IPS DF 6.9 (cell line): ENCODE measurements around the gene LEMD2.

Experiments
- DNase-seq: peaks from one replicate; pipeline ENCODE4 v3.0.0-alpha.2; 2013; ENCODE audit warnings: low read depth, low spot score
- H3K27ac ChIP-seq: one replicate; pipeline ENCODE4 v1.5.1; 2013; ENCODE audit warnings: low read length, control low read depth
- H3K27me3 ChIP-seq: 2 replicates; pipeline ENCODE4 v1.6.1; 2013; ENCODE audit warnings: mild to moderate bottlenecking, low read length; ENCODE audit not compliant: control insufficient read depth, insufficient read depth
- H3K36me3 ChIP-seq: 2 replicates; pipeline ENCODE4 v1.6.1; 2013; ENCODE audit warnings: low read length; ENCODE audit not compliant: control insufficient read depth, insufficient read depth
- H3K4me1 ChIP-seq: 2 replicates; pipeline ENCODE4 v1.6.1; 2013; ENCODE audit warnings: low read length; ENCODE audit not compliant: control insufficient read depth, insufficient read depth
- H3K4me3 ChIP-seq: 2 replicates; pipeline ENCODE4 v1.5.1; 2013; ENCODE audit warnings: mild to moderate bottlenecking, low read length
- H3K9me3 ChIP-seq: 2 replicates; pipeline ENCODE4 v1.6.1; 2013; ENCODE audit warnings: low read length, inconsistent platforms; ENCODE audit not compliant: control insufficient read depth, insufficient read depth
- WGBS: extraction: QIAGEN DNeasy Blood & Tissue Kit; methylation state at CpG from one replicate; pipeline ENCODE4 v1.1.7; 2013; ENCODE audit warnings: mixed read lengths, missing lambda C conversion rate; ENCODE audit not compliant: insufficient read length, insufficient coverage; 5-methylcytosine and 5-hydroxymethylcytosine counted together

Gene LEMD2

GRCh38 chr6:33776186-33776585 lies 12.7 kb downstream of the LEMD2 start:
- no peak for DNase-seq
- no peak overlapping the region for H3K27ac ChIP-seq
- peaks cover 65% of the 10 kb centered on the region for H3K36me3 ChIP-seq
- H3K4me3 ChIP-seq, result no peak overlapping the region
- H3K4me1 ChIP-seq, result peaks cover 11% of the 10 kb centered on the region
- H3K9me3 ChIP-seq, result no peaks in the 10 kb centered on the region
- H3K27me3 ChIP-seq, result no peaks in the 10 kb centered on the region
- WGBS, result no CpG with 5 or more reads among the region's 4 CpGs

DNA sequence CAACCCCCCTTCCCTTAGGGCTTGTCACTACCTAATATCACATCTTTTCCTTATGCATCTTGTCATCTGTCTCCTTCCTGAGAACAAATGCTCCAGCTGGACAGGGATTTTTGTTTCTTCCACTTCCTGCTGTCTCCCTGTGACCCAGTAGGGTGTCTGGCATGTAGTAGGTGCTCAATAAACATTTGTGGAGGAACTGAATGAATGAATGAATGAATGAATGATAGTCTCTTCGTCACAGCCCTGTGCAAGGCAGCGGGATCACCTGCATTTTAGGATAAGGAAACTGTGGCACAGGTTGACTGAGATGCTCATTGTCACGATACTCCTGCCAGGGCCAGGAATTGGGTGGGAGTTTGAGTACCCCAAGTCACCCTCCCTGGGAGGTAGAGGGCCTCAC lies 14.2 kb downstream of the LEMD2 start:
- Histone ChIP-seq H3K36me3 (peaks cover 56% of the 10 kb centered on the region), H3K4me1 (peaks cover 13% of the 10 kb centered on the region)

DNA sequence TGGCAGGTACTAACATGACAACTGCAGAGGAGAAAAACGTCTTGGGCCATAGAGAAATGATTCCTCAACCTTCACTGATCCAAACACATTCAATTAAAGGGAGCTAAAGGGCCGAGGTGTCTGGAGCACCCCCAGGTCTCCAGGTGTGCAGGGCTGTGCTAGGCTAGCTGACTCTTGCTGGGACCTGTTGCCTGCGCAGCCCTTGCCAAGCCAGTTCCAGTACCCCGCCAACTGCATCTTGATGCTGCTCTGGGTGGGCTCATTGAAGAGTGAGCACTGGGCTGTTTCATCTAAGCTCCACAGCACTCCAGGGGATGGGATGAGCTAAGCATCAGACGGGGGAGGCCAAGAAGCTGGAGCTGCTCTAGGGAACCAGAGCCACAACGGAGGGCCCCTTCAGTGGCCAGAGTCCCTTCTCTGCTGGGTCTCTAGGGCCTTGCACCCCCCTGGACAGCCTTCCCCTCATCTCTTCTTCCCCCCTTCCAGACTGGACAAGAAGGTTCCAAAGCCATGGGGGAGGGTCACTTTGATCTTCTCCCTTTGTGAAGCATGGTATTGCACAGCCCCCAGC lies 15.9 kb downstream of the LEMD2 start:
- Histone ChIP-seq H3K27me3 (no peaks in the 10 kb centered on the region), H3K36me3 (peaks cover 44% of the 10 kb centered on the region), H3K4me3 (no peak overlapping the region), H3K27ac (no peak overlapping the region), H3K9me3 (no peaks in the 10 kb centered on the region), H3K4me1 (peaks cover 13% of the 10 kb centered on the region; the same call in 1 of the 2 replicates)
- no CpG with 5 or more reads among the region's 6 CpGs for WGBS
- no peak for DNase-seq

More for the DNA sequence above, 14.2 kb downstream of the LEMD2 start:
- Histone ChIP-seq H3K27me3 (no peaks in the 10 kb centered on the region), H3K9me3 (no peaks in the 10 kb centered on the region), H3K27ac (no peak overlapping the region), H3K4me3 (no peak overlapping the region)
- DNase-seq, result no peak
- no CpG with 5 or more reads among the region's 3 CpGs for WGBS

- DNase-seq, result no peak
- H3K4me1 ChIP-seq, result peaks cover 13% of the 10 kb centered on the region; the same call in 1 of the 2 replicates
- H3K27me3 ChIP-seq, result no peaks in the 10 kb centered on the region
- H3K36me3 ChIP-seq, result peaks cover 38% of the 10 kb centered on the region
- H3K4me3 ChIP-seq, result no peak overlapping the region
- H3K9me3 ChIP-seq, result no peaks in the 10 kb centered on the region
- no peak overlapping the region for H3K27ac ChIP-seq
- WGBS, result no CpG with 5 or more reads among the region's 24 CpGs
Measured at GRCh38 chr6:33772082-33772830, 16.7 kb downstream of the LEMD2 start.

GRCh38 chr6:33771146-33772081 lies 17.5 kb downstream of the LEMD2 start:
- no peaks in the 10 kb centered on the region for H3K9me3 ChIP-seq
- no peak overlapping the region for H3K4me3 ChIP-seq
- H3K4me1 ChIP-seq, result peaks cover 13% of the 10 kb centered on the region; the same call in 1 of the 2 replicates
- H3K27ac ChIP-seq, result no peak overlapping the region
- no CpG with 5 or more reads among the region's 47 CpGs for WGBS
- H3K36me3 ChIP-seq, result peaks cover 30% of the 10 kb centered on the region
- peak; percentile 82 for DNase-seq
- no peaks in the 10 kb centered on the region for H3K27me3 ChIP-seq

GRCh38 chr6:33770833-33771145 lies 18.1 kb downstream of the LEMD2 start:
- Histone ChIP-seq H3K27ac (no peak overlapping the region), H3K4me3 (no peak overlapping the region), H3K27me3 (no peaks in the 10 kb centered on the region), H3K36me3 (peaks cover 23% of the 10 kb centered on the region), H3K9me3 (no peaks in the 10 kb centered on the region), H3K4me1 (peaks cover 13% of the 10 kb centered on the region; the same call in 1 of the 2 replicates)
- DNase-seq, result no peak
- WGBS, result no CpG with 5 or more reads among the region's 3 CpGs

GRCh38 chr6:33770124-33770832 lies 18.7 kb downstream of the LEMD2 start:
- peaks cover 13% of the 10 kb centered on the region for H3K4me1 ChIP-seq
- H3K36me3 ChIP-seq, result peaks cover 20% of the 10 kb centered on the region
- WGBS, result no CpG with 5 or more reads among the region's 14 CpGs
- no peaks in the 10 kb centered on the region for H3K9me3 ChIP-seq
- DNase-seq, result no peak
- no peak overlapping the region for H3K4me3 ChIP-seq
- H3K27ac ChIP-seq, result no peak overlapping the region
- H3K27me3 ChIP-seq, result no peaks in the 10 kb centered on the region

DNA sequence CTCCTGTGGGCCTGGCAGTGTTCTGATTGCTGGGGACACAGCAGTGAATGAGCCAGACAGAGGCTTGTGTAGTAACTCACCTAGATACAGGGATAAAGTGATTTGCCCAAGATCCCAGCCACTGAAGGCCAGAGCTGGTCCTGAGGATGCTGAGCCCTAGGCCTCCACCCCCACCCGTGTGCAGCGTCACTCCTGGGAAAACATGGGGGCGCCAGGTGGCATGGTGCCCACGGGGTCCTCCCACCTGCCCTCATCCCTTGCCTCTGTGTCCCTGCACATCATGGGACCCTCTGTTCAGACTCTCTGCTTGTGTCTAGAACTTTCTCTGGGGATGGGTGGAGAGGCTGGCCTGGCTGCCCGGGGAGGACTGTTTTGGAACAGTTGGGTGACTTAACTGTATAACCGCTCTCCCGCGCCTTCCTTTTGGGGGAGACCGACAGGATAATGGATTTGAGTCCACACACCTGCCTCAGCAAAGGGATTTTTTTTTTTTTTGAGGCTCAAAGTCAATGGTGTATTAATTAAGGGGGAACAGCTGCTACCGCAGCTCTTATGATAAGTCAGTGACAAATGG lies 19.6 kb downstream of the LEMD2 start:
- H3K27me3 ChIP-seq, result no peaks in the 10 kb centered on the region
- H3K36me3 ChIP-seq, result peaks cover 14% of the 10 kb centered on the region
- H3K9me3 ChIP-seq, result no peaks in the 10 kb centered on the region
- no peak overlapping the region for H3K27ac ChIP-seq
- H3K4me3 ChIP-seq, result no peak overlapping the region
- no CpG with 5 or more reads among the region's 10 CpGs for WGBS
- no peak for DNase-seq
- peaks cover 13% of the 10 kb centered on the region for H3K4me1 ChIP-seq

- no peak overlapping the region for H3K27ac ChIP-seq
- H3K9me3 ChIP-seq, result no peaks in the 10 kb centered on the region
- H3K36me3 ChIP-seq, result peaks cover 13% of the 10 kb centered on the region
- H3K27me3 ChIP-seq, result no peaks in the 10 kb centered on the region
- DNase-seq, result no peak
- peaks cover 13% of the 10 kb centered on the region for H3K4me1 ChIP-seq
- no peak overlapping the region for H3K4me3 ChIP-seq
- WGBS, result no CpG with 5 or more reads among the region's 7 CpGs
Measured at GRCh38 chr6:33768644-33769120, 20.2 kb downstream of the LEMD2 start.
